T-helper 1 cell (primary cell): Measurements from ENCODE around the gene SLC38A1.
"Not testable (repeated sequence)": the region's sequence is repeated elsewhere in the genome, so short reads cannot be mapped to it uniquely, and the experiment has no call there.

ENCODE experiments used
- DNase-seq, 5 donors: peaks; one replicate each; pipeline ENCODE4 v3.0.0-alpha.2; 2012 to 2020

Gene SLC38A1

DNA sequence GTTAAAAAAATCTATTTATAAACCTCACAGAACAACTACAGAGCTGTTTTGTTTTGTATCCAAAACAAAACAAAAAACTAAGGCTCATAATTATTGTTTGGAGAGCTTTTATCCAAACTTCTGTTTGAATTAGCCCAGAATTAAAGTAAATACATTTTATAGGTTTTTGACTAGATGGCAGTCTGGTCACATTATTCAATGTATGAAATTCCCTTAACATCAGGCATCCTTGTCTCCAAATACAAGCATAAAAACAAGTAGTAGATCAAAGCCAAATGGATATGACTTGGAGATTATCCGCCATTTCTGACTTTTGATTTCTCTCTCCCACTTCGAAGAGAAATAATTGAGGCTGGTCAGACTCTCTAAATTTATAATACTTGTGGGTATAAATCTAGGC lies 63.5 kb downstream of the SLC38A1 start:
- no peak for DNase-seq

- no peak for DNase-seq
Observed at GRCh38 chr12:46201284-46201789, 67.5 kb downstream of the SLC38A1 start.

DNA sequence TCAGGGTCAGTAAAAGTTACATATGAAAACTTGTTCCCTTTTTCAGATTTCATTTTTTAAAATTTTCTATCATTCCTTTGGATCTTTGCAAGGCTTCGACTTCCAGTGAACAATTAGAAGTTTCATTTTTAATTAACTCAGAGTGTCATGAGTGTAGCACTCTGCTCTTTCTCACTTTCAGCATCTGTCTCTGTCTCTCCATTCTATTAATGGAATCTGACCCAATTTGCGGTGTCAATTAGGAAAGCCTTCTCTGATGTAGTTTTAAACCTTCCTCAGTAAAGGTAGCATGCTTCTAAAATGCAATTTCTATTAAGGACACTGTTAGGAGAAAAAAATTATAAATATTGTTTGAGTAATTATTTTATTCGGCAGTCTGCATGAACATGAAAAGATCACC lies 68.3 kb downstream of the SLC38A1 start:
- DNase-seq: no peak

GRCh38 chr12:46198913-46199312 lies 69.9 kb downstream of the SLC38A1 start:
- no peak for DNase-seq

DNA sequence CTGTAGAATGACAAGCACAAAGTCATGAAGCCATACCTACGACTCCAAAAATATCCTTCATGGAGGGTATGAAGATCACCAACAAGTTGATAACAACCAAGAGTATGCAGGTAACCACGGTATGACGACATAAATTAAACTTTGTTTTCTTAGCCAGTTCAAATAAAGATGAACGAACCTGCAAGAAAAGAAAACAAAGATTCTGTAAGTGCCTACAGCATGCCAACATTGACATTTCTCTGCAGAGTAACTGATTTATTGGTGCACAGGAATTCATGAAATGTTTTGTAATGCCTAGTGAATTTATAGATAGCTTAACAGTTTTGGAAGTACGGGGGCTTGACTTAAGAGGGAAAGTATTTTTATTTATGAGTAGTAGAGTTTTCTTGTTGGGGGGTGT lies 71.0 kb downstream of the SLC38A1 start:
- DNase-seq: no peak

- DNase-seq: not testable (repeated sequence)
Observed at GRCh38 chr12:46190533-46190932, 78.3 kb downstream of the SLC38A1 start.

GRCh38 chr12:46188170-46188569 lies 80.7 kb downstream of the SLC38A1 start:
- DNase-seq: no peak

DNA sequence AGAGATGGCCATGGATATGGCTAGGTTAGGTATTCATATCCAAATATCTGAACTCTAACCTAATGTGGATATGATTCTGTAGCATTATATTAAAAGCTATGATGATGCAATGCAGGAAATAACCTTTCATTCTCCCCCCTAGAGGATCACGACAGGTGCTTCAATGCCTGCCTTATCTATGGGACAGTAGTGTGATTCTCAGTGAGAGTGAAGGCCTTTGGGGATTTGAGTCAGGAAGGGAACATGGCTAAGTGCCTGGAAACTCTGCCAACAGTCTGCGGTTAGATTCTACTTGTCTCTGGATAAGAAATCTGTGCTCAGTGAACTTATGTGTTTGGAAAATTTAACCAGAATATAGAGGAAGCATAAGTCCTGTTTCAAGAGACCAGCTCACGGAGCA lies 81.8 kb downstream of the SLC38A1 start:
- no peak for DNase-seq

- DNase-seq: no peak
Observed at GRCh38 chr12:46186088-46186487, 82.8 kb downstream of the SLC38A1 start.

- DNase-seq: no peak
Observed at GRCh38 chr12:46185686-46186085, 83.2 kb downstream of the SLC38A1 start.

DNA sequence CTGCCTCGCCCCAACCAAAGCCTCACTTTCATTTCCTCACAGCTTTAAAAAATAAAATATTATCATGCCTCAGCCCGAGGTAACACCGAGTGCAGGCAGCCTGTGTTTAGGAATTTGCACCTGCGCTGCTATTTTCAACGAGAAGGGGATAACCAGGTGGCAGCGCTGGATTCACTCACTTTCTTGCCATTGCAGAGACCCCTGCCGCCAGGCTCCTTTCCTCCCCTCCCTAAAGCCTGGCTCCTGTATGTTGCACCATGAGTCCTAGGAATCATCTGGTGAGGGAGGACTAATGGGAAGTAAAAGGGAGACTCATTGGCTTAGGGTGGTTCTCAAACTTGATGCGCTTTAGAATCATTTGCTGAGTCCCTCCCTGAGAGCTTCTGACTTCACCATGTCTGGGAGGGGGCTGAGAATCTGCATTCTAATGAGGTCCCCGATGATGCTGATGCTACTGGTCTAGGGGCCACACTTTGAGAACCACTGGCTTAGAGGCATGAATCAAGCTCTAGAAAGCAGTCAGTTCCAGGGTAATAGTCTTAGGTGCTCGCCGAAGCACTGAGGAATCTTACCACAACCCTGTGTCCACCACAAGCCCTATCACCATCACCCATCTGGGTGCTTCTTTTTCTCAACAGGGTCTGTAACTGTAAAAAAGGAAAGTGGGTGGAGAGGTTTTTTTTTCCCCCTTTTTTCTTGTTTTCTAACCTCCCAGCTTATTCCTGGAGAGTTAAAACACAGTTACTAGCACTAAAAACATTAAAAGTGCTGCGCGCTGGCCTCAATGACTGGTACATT lies 83.8 kb downstream of the SLC38A1 start:
- DNase-seq: no peak

DNA sequence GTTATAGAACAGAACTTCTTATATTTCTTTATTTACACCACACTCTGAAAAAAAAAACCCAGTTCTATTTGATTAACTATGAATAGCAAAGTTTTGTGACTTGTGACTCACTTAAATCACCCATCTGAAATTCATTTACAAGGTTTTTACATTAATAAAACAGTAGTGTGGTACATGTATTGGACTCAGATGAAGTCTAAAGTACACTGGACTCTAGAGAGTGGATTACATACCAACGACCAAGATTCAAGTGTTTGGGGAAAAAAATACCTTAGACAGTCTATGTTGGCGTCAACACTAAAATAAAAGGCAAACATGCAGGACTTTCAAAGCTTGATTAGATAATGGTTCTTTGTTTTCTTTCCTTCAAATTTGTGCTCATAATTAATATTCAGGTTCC lies 85.7 kb downstream of the SLC38A1 start:
- no peak for DNase-seq

DNA sequence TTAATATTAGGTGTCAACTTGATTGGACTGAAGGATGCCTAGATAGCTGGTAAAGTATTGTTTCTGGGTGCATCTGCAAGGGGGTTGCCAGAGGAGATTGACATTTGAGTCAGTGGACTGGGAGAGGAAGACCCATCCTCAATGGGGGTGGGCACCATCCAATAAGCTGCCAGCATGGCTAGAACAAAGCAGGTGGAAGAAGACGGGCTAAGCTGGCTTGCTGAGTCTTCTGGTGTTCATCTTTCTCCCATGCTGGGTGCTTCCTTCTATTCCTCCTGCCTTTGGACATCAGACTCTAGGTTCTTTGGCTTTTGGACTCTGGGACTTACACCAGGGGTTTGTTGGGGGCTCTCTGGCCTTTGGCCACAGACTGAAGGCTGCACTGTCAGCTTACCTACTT lies 87.4 kb downstream of the SLC38A1 start:
- DNase-seq: no peak

- no peak for DNase-seq
Observed at GRCh38 chr12:46179693-46180452, 89.0 kb downstream of the SLC38A1 start.

GRCh38 chr12:46177837-46178608 lies 90.8 kb downstream of the SLC38A1 start:
- no peak for DNase-seq

DNA sequence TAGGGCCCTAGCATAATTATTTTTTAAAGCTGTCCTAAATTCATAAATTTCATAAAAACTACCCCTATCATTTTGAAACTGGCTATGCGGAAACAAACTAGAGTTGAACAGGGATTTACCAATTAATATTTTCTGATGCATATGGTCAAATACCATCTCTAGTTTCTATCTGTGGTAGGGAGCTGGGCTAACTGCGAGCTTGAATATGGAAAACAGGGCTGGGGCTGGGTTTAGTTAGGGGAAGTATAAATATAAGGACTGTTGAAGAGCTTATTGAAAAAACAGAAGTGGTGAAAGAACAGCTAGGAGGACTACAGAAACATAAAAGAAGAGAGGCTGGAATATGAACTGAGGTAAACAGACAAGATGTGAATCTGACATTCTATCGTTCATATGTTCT lies 91.8 kb downstream of the SLC38A1 start:
- DNase-seq: no peak

DNA sequence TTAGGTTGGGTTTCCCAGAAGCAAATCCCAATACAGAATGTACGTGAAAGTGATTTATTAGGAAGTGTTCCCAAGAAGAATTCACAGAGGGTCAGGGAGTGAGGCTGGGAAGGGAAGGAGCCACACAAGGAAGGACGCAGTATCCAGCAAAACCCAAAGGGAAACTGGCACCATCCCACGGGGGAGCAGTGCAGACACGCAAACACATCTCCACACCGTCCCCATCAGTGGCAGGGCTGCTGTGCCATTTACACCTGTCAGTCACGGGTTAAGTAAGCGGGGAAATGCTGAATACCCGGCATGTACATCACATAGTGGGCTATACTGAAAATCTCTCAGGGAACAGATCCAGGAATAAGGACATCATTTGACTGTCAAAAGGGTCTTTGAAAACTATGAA lies 93.9 kb downstream of the SLC38A1 start:
- DNase-seq: no peak

DNA sequence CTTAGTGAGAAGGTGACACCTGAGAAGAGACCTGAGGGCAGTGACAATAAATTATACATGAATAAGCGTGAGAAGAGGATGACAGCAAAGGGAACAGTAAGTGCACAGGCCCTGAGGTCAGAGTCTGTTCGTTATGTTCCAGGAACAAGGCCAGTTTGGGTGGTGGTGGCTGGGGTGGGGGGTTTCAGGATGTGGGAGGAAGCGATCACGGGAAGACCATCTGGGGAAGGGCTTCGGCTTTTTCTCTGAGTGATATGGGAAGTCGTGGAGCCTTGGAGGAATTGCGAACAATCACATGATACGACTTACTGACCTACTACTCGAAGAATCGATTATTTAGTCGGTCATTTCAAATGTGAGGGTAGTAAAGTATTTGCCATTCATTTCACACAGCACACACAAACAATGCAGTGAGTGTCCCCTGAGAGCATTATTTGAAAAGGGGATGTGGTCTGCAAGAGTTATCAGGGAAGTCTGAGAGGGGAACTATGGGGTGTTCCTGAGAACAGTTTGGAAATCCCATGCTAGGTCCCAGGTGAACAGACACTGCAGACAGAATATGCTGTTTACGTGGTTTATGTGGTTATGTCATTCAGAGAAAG lies 94.7 kb downstream of the SLC38A1 start:
- no peak for DNase-seq

- no peak for DNase-seq
Observed at GRCh38 chr12:46168426-46168825, 100.4 kb downstream of the SLC38A1 start.

GRCh38 chr12:46167412-46167811 lies 101.4 kb downstream of the SLC38A1 start:
- DNase-seq: no peak

DNA sequence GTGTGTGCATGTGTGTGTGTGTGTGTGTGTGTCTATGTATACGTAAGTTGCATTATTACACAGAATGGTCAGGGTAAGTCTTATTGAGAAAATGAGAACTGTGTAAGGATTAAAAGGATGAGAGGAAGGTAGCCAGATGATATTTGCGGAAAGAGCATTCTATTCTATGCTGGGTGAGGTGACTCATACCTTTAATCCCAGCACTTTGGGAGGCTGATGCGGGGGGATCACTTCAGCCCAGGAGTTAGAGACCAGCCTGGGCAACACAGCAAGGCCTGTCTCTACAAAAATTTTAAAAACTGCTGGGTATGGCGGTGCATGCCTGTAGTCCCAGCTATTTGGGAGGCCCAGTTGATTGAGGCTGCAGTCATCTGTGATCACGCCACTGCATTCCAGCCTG lies 103.7 kb downstream of the SLC38A1 start:
- DNase-seq: no peak

GRCh38 chr12:46164186-46164761 lies 104.6 kb downstream of the SLC38A1 start:
- DNase-seq: no peak
